Measurements from ENCODE around the gene DCP2. TPM values are rescaled to one million over a fixed set of nuclear protein-coding genes. Genes with fewer than 3 reads are reported as not detected.

DCP2 gene
- total and polyA plus RNA-seq, 2 donors from 2014 or later, result 6.9 to 43.0 TPM

GRCh38 chr5:112986224-112986623, 9.6 kb downstream of the DCP2 start:
- Histone ChIP-seq H3K27ac (ENCODE audit: low read depth in 2 of 2, low read length in 2 of 2) (no peak overlapping the region), H3K9ac (ENCODE audit: low read length in 3 of 3) (no peak overlapping the region), H3K9me3 (ENCODE audit: control insufficient read depth in 2 of 3, insufficient read depth in 1 of 3, low read length in 3 of 3) (no peaks in the 10 kb centered on the region), H3K36me3 (ENCODE audit: control insufficient read depth in 2 of 3, insufficient read depth in 3 of 3, low read length in 3 of 3) (no peaks in the 10 kb centered on the region), H3K4me1 (ENCODE audit: control insufficient read depth in 2 of 3, insufficient read depth in 2 of 3, low read depth in 1 of 3, low read length in 3 of 3) (no peaks in the 10 kb centered on the region), H3K27me3 (ENCODE audit: control insufficient read depth, insufficient read depth, low read length) (no peaks in the 10 kb centered on the region), H3K4me3 (ENCODE audit: low read length in 3 of 3) (no peak overlapping the region)
- FAIRE-seq (no peak), DNase-seq (peak in 1 of 5 donors; percentile 21)
- TF ChIP-seq CTCF (IDR thresholded peaks at IDR 0.05; ENCODE audit: borderline replicate concordance, extremely low read depth, insufficient read depth), result no peak
- intact Hi-C loops (cut with DNase I), result no loop called here

GRCh38 chr5:112995764-112996618, 19.4 kb downstream of the DCP2 start:
- H3K27me3 ChIP-seq (ENCODE audit: control insufficient read depth, insufficient read depth, low read length), result no peaks in the 10 kb centered on the region
- no peaks in the 10 kb centered on the region for H3K4me1 ChIP-seq (ENCODE audit: control insufficient read depth in 2 of 3, insufficient read depth in 2 of 3, low read depth in 1 of 3, low read length in 3 of 3)
- H3K9me3 ChIP-seq (ENCODE audit: control insufficient read depth in 2 of 3, insufficient read depth in 1 of 3, low read length in 3 of 3), result no peaks in the 10 kb centered on the region
- FAIRE-seq (peak; percentile 92), DNase-seq (peak in 4 of 5 donors; percentile 59 to 84 (median 72))
- no peak overlapping the region for H3K9ac ChIP-seq (ENCODE audit: low read length in 3 of 3)
- H3K36me3 ChIP-seq (ENCODE audit: control insufficient read depth in 2 of 3, insufficient read depth in 3 of 3, low read length in 3 of 3), result peaks cover 0 to 18% (median 6%) of the 10 kb centered on the region in 3 donors
- no peak overlapping the region for H3K4me3 ChIP-seq (ENCODE audit: low read length in 3 of 3)
- peak; percentile 87 for TF ChIP-seq CTCF (IDR thresholded peaks at IDR 0.05; ENCODE audit: borderline replicate concordance, extremely low read depth, insufficient read depth)
- H3K27ac ChIP-seq (ENCODE audit: low read depth in 2 of 2, low read length in 2 of 2), result no peak overlapping the region
- intact Hi-C loops (cut with DNase I), result loop anchor here (10.0 kb wide), 1 partner anchor 339 kb away; no protein-coding TSS in a partner anchor

- no peak for FAIRE-seq
- no peaks in the 10 kb centered on the region for H3K27me3 ChIP-seq (ENCODE audit: control insufficient read depth, insufficient read depth, low read length)
- no peak for DNase-seq
- H3K9me3 ChIP-seq (ENCODE audit: control insufficient read depth in 2 of 3, insufficient read depth in 1 of 3, low read length in 3 of 3), result no peaks in the 10 kb centered on the region
- intact Hi-C loops (cut with DNase I), result loop anchor here (10.0 kb wide), 1 partner anchor 338 kb away; no protein-coding TSS in a partner anchor
- TF ChIP-seq CTCF (IDR thresholded peaks at IDR 0.05; ENCODE audit: borderline replicate concordance, extremely low read depth, insufficient read depth), result no peak
- no peaks in the 10 kb centered on the region for H3K4me1 ChIP-seq (ENCODE audit: control insufficient read depth in 2 of 3, insufficient read depth in 2 of 3, low read depth in 1 of 3, low read length in 3 of 3)
- H3K9ac ChIP-seq (ENCODE audit: low read length in 3 of 3), result no peak overlapping the region
- H3K36me3 ChIP-seq (ENCODE audit: control insufficient read depth in 2 of 3, insufficient read depth in 3 of 3, low read length in 3 of 3), result peaks cover 0 to 23% (median 10%) of the 10 kb centered on the region in 3 donors
- H3K27ac ChIP-seq (ENCODE audit: low read depth in 2 of 2, low read length in 2 of 2), result no peak overlapping the region
- no peak overlapping the region for H3K4me3 ChIP-seq (ENCODE audit: low read length in 3 of 3)
Measured at GRCh38 chr5:112996830-112997374, 20.3 kb downstream of the DCP2 start.

Measured in kidney (tissue), 14 donors.